Embryonic facial prominence (tissue), 1 donor: ENCODE results near the gene CAMTA1.
"Not testable (repeated sequence)": the region's sequence is repeated elsewhere in the genome, so short reads cannot be mapped to it uniquely, and the experiment has no call there.

ENCODE experiments used
- DNase-seq: peaks from one replicate; pipeline ENCODE4 v3.0.0-alpha.2; 2016; ENCODE audit errors: extremely low spot score

CAMTA1 gene

GRCh38 chr1:7366955-7367665 lies 581.9 kb downstream of the CAMTA1 start:
- no peak for DNase-seq

- no peak for DNase-seq
Observed at GRCh38 chr1:7369866-7370265, 584.6 kb downstream of the CAMTA1 start.

GRCh38 chr1:7371926-7372325 lies 586.7 kb downstream of the CAMTA1 start:
- no peak for DNase-seq

DNA sequence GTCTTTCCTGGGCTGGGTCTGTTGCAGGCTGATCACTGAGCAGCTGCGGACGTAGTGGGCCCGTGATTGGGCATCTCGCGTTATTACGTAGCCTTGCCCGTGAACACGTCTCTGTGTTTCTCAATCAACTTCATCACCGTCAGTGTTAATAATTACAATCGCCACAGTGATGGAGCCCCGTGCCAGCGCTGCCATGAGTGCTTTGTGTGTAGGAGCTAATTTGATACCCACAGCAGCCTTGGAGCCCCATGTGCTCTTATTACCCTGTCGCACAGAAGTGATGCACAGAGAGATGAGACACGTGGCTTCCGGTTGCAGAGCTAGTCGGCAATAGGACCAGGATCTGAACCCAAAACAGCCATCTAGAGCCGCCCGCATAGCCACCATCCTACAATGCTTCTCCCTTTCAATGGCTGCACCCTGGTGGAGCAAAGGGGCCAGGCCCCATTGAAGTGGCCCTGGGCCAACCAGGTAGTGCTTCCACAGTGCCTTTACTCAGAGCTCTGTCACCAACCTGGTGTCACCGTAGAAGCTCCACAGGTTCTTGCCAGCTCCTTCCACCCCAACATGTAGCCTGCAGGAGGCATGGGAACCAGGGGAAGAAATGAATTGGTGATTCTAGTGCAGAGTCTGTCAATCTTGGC lies 587.3 kb downstream of the CAMTA1 start:
- no peak for DNase-seq

DNA sequence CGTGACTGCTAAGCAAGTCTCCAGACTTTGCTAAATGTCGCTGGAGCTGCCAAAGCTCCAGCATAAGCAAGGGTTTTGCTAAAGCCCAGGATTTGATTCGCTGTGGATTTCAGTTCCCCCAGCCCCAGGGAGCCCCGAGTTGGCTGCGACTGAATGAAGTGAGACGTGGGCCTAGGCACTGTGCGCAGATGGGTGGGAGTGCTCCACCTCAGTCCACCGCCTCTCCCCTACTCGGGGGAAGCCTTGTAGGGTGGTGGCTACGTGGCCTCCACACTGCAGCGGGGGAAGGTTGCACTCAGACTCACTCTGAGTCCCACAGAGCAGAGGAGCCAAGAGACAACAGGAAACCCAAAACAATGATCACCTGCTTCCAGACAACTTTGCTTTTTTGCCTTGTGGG lies 588.0 kb downstream of the CAMTA1 start:
- DNase-seq, result no peak

GRCh38 chr1:7373876-7374562 lies 588.8 kb downstream of the CAMTA1 start:
- DNase-seq, result no peak

DNA sequence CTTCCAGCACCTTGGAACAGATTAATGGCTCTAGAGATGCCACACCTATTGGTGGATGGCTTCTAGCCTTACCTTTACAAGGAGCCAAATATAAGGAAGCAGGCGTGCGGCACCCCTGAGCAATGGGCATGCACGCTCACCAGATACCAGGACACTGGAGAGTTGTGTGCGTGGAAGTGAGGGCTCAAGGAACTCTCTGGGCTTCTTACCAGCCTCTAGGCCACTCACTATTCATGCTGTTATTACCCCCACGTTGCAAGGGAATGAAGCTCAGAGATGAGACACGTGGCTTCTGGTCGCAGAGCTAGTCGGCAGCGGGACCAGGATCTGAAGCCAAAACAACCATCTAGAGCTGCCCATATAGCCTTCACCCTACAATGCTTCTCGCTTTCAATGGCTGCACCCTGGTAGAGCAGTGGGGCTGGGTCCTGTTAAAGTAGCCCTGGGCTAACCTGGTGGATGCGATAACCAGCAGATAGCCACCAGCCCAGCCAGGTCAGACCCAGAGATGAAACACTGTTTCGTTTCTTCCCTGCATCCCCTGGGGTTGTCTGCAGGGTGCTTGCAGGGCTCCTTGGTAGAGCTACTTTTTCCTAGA lies 589.4 kb downstream of the CAMTA1 start:
- DNase-seq, result no peak

DNA sequence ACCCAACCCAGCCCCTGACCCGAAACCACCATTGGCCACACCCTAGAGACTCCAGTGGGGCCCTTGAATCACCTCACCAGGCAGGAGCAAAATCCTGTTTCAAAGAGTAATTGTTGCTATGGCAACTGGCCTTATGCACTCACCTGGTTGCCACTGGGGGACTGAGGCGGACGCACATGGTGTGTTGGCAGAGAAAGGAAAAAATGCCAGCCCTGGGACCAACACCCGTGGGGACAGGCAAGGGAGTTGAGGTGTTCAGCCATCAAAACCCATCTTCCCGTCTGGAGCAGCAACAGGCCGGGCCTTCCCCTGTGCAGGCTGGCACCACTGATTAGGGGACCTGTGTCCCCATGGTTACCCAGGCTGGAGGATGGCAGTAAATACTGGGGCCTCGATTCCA lies 590.1 kb downstream of the CAMTA1 start:
- DNase-seq, result no peak

- DNase-seq, result no peak
Observed at GRCh38 chr1:7375781-7376660, 590.8 kb downstream of the CAMTA1 start.

- no peak for DNase-seq
Observed at GRCh38 chr1:7376676-7377075, 591.4 kb downstream of the CAMTA1 start.

- no peak for DNase-seq
Observed at GRCh38 chr1:7378346-7379130, 593.3 kb downstream of the CAMTA1 start.

DNA sequence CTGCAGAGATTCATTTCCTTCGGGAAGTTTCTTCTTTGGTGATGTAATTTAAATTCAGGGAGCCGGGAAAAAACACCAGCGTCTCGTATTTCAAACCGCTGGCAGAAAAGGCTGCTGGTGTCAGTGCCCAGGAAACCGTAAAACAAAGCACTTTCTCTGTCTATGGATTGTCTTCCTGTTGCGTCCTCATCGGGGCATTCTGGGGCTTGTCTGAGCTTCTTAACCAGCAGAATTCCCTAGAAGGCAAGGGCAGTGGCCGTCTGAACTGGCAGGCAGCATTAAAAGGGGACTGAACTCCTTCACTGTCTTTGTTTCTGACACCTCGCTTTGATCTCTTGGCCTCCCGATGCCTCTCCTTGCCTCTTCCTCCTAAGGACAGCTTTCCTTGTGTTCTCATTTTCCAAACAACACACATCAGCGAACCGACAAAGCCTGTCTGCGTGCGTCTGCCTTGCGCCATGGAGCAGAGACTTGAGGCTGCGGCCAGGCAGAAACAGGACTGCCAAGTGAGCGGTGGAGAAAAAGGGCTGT lies 594.3 kb downstream of the CAMTA1 start:
- peak; percentile 11 for DNase-seq

GRCh38 chr1:7380068-7380467 lies 594.8 kb downstream of the CAMTA1 start:
- DNase-seq, result not testable (repeated sequence)

GRCh38 chr1:7380712-7381111 lies 595.5 kb downstream of the CAMTA1 start:
- no peak for DNase-seq

GRCh38 chr1:7381729-7382128 lies 596.5 kb downstream of the CAMTA1 start:
- DNase-seq, result not testable (repeated sequence)

GRCh38 chr1:7382971-7383370 lies 597.7 kb downstream of the CAMTA1 start:
- DNase-seq, result no peak

GRCh38 chr1:7383671-7384520 lies 598.6 kb downstream of the CAMTA1 start:
- no peak for DNase-seq

DNA sequence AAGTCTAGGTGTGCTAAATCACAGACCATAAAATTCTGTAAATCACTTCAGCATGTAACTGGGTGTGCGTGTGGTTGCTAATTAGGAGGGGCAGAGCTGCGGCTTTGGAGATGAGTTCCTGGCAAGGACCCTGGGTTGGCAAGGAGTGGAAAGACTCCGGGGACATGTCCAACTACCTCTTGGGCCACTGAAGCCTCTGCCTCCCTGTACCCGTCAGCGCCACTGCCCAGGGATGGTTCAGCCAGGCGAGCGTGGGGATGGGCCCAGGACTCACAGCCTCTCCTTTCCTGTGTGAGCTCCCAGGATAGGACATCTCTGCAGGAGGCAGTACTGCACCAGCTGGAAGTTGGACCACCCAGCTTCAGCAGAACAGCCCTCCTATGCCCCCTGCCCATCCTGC lies 599.4 kb downstream of the CAMTA1 start:
- no peak for DNase-seq

DNA sequence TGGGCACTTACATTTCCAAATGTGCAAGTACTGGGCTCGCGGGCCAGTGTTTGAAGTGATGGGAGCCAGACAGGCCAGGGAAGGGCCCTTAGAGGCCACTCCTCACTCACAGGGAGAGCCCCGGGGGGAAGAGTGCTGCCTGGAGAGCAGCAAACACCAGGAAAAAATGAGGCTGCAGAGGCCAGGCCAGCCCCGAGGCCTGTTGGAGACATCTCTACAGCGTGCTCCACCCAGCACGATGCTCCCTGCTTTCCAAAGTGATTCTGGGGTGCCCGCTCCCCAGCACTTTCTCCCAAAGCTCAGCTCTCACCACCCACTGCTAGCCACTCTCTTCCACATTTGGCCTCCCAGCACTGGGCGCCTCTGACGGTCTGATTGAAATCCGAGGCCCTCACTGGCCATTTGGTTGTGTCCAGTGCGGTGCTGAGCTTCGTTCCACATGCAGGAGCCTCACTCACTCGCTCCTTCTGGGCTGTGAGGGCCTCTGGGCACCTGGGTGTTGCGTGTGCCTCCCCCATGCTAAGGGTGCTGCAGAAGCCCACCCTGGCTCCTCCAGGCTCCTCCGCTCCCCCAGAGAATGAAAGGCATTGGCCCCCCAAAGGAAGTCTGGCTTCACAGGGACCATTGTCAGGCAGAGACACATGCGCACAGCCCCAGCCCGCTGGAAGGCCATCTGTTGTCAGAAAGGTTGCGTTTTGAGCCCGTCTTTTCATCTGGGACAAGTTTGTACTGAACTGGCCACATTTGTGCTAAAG lies 600.4 kb downstream of the CAMTA1 start:
- DNase-seq, result no peak
